ENCODE data around the gene PLAAT2. TPM values are rescaled to one million over a fixed set of nuclear protein-coding genes. Genes with fewer than 3 reads are reported as not detected.

Gene PLAAT2
- total and polyA plus RNA-seq, 2 of the 13 experiments (the other 11 are each of a cell fraction or from before 2014, with no cell fraction given) = 0.22 TPM; not detected in 1

DNA sequence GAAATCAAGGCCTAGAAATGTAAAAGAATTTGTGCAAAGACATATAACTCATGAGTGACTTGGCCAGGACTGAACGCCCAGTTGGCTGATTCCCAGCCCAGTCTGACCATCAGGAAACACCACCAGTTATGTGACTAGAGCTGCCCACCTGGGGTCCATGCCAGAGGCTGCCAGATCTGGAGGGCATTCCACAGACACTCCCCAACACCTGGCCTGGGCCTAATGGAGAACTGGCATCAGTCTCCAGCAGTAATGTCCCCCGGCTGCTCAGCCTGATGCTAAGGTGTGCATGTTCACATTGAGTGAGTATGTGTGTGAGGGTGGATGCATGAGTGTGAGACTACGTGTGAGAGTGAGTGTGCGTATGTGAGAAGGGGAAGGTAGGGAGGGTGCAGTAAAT lies 35.4 kb upstream of the PLAAT2 start:
- TF ChIP-seq ZNF629 (CRISPR knock-in tag; conservative IDR thresholded peaks at IDR 0.05) (0 out of 2 replicates have a peak, but pooled peaks have one; percentile 20), ZNF615 (CRISPR knock-in tag; IDR thresholded peaks at IDR 0.05; ENCODE audit: borderline replicate concordance) (no peak), GATAD2A (CRISPR knock-in tag; IDR thresholded peaks at IDR 0.05) (no peak), U2AF1 (optimal IDR thresholded peaks at IDR 0.05; ENCODE audit: low read depth, low read length) (no peak)
- H3K36me3 ChIP-seq (replicated peaks in 1 of 2; ENCODE audit: control insufficient read depth in 1 of 2, insufficient read depth in 2 of 2, low read length in 2 of 2) = no peaks in the 10 kb centered on the region
- no peaks in the 10 kb centered on the region for H3K79me2 ChIP-seq (ENCODE audit: insufficient read depth, low read length)
- no peak overlapping the region for H3K4me3 ChIP-seq (replicated peaks in 1 of 3; ENCODE audit: insufficient read depth in 1 of 3, low read depth in 2 of 3, low read length in 3 of 3)
- H3K9ac ChIP-seq (ENCODE audit: insufficient read depth, low read depth, low read length) = no peak overlapping the region
- POLR2A ChIA-PET = no interaction called here
- in situ Hi-C loops (cut with HindIII; ENCODE audit: extremely low pct_ligation_motif_present, low pct_unique_long_range_greater_than_20kb) = no loop called here
- peaks cover 20% of the 10 kb centered on the region for H3K4me1 ChIP-seq (ENCODE audit: insufficient read depth, low read length)
- H4K20me1 ChIP-seq (ENCODE audit: insufficient read depth, low read length) = no peaks in the 10 kb centered on the region
- no peak overlapping the region for H2AFZ ChIP-seq (ENCODE audit: low read length)
- no TSS peak for BruUV-seq (replicated peaks)
- H3K27me3 ChIP-seq (ENCODE audit: control insufficient read depth in 1 of 2, insufficient read depth in 2 of 2, low read length in 2 of 2) = no peaks in the 10 kb centered on the region
- 59% methylated on average over 4 of the region's 4 CpGs for WGBS (ENCODE audit: low lambda C conversion rate)
- ATAC-seq = no peak
- intact Hi-C loops (cut with micrococcal nuclease; ENCODE audit: unreplicated experiment) = no loop called here
- no peak for DNase-seq (ENCODE audit: low spot score)
- no peak overlapping the region for H3K27ac ChIP-seq (ENCODE audit: extremely low read length, insufficient read depth, low read length)
- CTCF ChIA-PET (ENCODE audit: low intra/inter-chr PET ratio, low total read pairs) = no interaction called here
- no peaks in the 10 kb centered on the region for H3K9me3 ChIP-seq (ENCODE audit: low read length)
- FAIRE-seq = no peak
- H3K4me2 ChIP-seq (ENCODE audit: low read depth, low read length) = no peak overlapping the region

GRCh38 chr11:63595296-63595695 lies 32.1 kb upstream of the PLAAT2 start:
- Histone ChIP-seq H3K9ac (ENCODE audit: insufficient read depth, low read depth, low read length) (no peak overlapping the region), H3K4me2 (ENCODE audit: low read depth, low read length) (no peak overlapping the region), H3K36me3 (replicated peaks in 1 of 2; ENCODE audit: control insufficient read depth in 1 of 2, insufficient read depth in 2 of 2, low read length in 2 of 2) (no peaks in the 10 kb centered on the region), H3K4me1 (ENCODE audit: insufficient read depth, low read length) (no peaks in the 10 kb centered on the region), H3K4me3 (replicated peaks in 1 of 3; ENCODE audit: insufficient read depth in 1 of 3, low read depth in 2 of 3, low read length in 3 of 3) (no peak overlapping the region), H4K20me1 (ENCODE audit: insufficient read depth, low read length) (no peaks in the 10 kb centered on the region), H3K27me3 (ENCODE audit: control insufficient read depth in 1 of 2, insufficient read depth in 2 of 2, low read length in 2 of 2) (no peaks in the 10 kb centered on the region; a peak in 1 of 5 replicates), H3K79me2 (ENCODE audit: insufficient read depth, low read length) (no peaks in the 10 kb centered on the region), H2AFZ (ENCODE audit: low read length) (no peak overlapping the region), H3K27ac (ENCODE audit: extremely low read length, insufficient read depth, low read length) (no peak overlapping the region), H3K9me3 (ENCODE audit: low read length) (no peaks in the 10 kb centered on the region)
- BruUV-seq (replicated peaks) = no TSS peak
- intact Hi-C loops (cut with micrococcal nuclease; ENCODE audit: unreplicated experiment) = no loop called here
- DNase-seq (ENCODE audit: low spot score) (no peak), FAIRE-seq (no peak), ATAC-seq (no peak)
- 78% methylated on average over 4 of the region's 4 CpGs for WGBS (ENCODE audit: low lambda C conversion rate)
- ChIA-PET POLR2A (no interaction called here), CTCF (ENCODE audit: low intra/inter-chr PET ratio, low total read pairs) (interaction anchor here (0.9 kb wide), 1 partner anchor 41 kb away, joined by 3 read pairs; no protein-coding TSS in a partner anchor)
- TF ChIP-seq RBAK (CRISPR knock-in tag; IDR thresholded peaks at IDR 0.05) = no peak
- in situ Hi-C loops (cut with HindIII; ENCODE audit: extremely low pct_ligation_motif_present, low pct_unique_long_range_greater_than_20kb) = no loop called here
